Adrenal gland (tissue), 5 donors: Measurements from ENCODE around the gene CSKMT.
"Not testable (repeated sequence)": the region's sequence is repeated elsewhere in the genome, so short reads cannot be mapped to it uniquely, and the experiment has no call there.

Source experiments
- CTCF ChIP-seq, 6 experiments: fragments of 450-650 bp in 4 of 6; fragments of 200-600 bp in 2 of 6; sonication (generic) in 1 of 6; IDR thresholded peaks; 1 replicate in 5 of 6; 2 replicates in 1 of 6; pipeline versions ENCODE4 v1.5.1 to v1.8.0; 2016 to 2021; ENCODE audit warnings: antibody characterized with exemption in 6 of 6, mild to moderate bottlenecking in 2 of 6, moderate library complexity in 1 of 6
- POLR2A ChIP-seq, 2 donors: fragments of 450-650 bp; IDR thresholded peaks; one replicate each; pipeline ENCODE4 v1.6.1; 2017; ENCODE audit warnings: antibody characterized with exemption in 2 of 2, mild to moderate bottlenecking in 2 of 2, moderate library complexity in 1 of 2
- donor health status: DM: no; HTN: no; CAD: no.

GRCh38 chr11:62703921-62704320 is 38.8 kb downstream of the CSKMT start:
- TF ChIP-seq POLR2A, CTCF (IDR thresholded peaks at IDR 0.05): not testable (repeated sequence)
